GM12878 (cell line): Measurements from ENCODE around the gene ZNF672. TPM values are rescaled to one million over a fixed set of nuclear protein-coding genes. Genes with fewer than 3 reads are reported as not detected.
A peak's percentile ranks its signal among the peaks of the same experiment; 100 is the strongest.

Experiments
- ATAC-seq: fragments of 200-7000 bp; cut with Tn5 transposase; 3 replicates; pipeline ENCODE4 v1.9.1; 2020; ENCODE audit warnings: mild to moderate bottlenecking, moderate library complexity
- BruUV-seq: library from RNA; stranded (reverse); fragments of 400-500 nt; replicated peaks from 2 replicates; lab custom pipeline; 2021; lab: Mats Ljungman, UMichigan
- CTCF ChIA-PET: fragments of 300-600 bp; sonication (Branson Sonifier 250); formaldehyde crosslinking; extraction: SDS; loops from one replicate; lab custom pipeline; 2021; ENCODE audit warnings: inconsistent platforms; lab: Yijun Ruan, JAX
- POLR2A ChIA-PET: fragments of 350-600 bp; formaldehyde crosslinking; extraction: SDS; loops from one replicate; lab custom pipeline; 2021; ENCODE audit warnings: inconsistent platforms; lab: Charles Lee
- RAD21 ChIA-PET: fragments of 300-600 bp; sonication (Branson Sonifier 250); formaldehyde crosslinking; loops from one replicate; lab custom pipeline; 2023; ENCODE audit warnings: antibody characterized with exemption; ENCODE audit not compliant: unreplicated experiment; lab: Charles Lee
- SMC1A ChIA-PET: fragments of 300-600 bp; sonication (Branson Sonifier 250); formaldehyde crosslinking; loops from one replicate; lab custom pipeline; 2023; ENCODE audit not compliant: unreplicated experiment, uncharacterized antibody; lab: Charles Lee
- DNase-seq: peaks from one replicate; pipeline ENCODE4 v3.0.0-alpha.2; 2011; ENCODE audit warnings: low read depth, low spot score
- FAIRE-seq: peaks from 3 replicates; lab custom pipeline; 2011; peaks lifted over from hg19 to GRCh38; lab: Jason Lieb, UNC
- H2AFZ ChIP-seq: 2 replicates; pipeline ENCODE4 v1.6.0; 2011; ENCODE audit warnings: low read depth, low read length, control low read depth; ENCODE audit not compliant: control insufficient read depth
- H3K27ac ChIP-seq: 2 replicates; pipeline ENCODE4 v1.5.1; 2011; ENCODE audit warnings: control low read depth; ENCODE audit not compliant: control insufficient read depth, insufficient read depth
- H3K27me3 ChIP-seq, 2 experiments: replicated peaks in 1 of 2; 2 replicates each; pipeline versions ENCODE4 v1.6.0 to v1.6.1; 2011; ENCODE audit warnings: low read length in 1 of 2; ENCODE audit not compliant: control insufficient read depth in 2 of 2, insufficient read depth in 2 of 2
- H3K36me3 ChIP-seq, 2 experiments: 2 replicates each; pipeline ENCODE4 v1.5.1; 2011; ENCODE audit warnings: low read length in 1 of 2; ENCODE audit not compliant: control insufficient read depth in 2 of 2, insufficient read depth in 2 of 2
- H3K4me1 ChIP-seq: 2 replicates; pipeline ENCODE4 v1.6.1; 2011; ENCODE audit warnings: mild to moderate bottlenecking, low read length, moderate library complexity, mixed read lengths; ENCODE audit not compliant: control insufficient read depth, insufficient read depth
- H3K4me2 ChIP-seq: 2 replicates; pipeline ENCODE4 v1.6.0; 2011; ENCODE audit warnings: control low read depth; ENCODE audit not compliant: control insufficient read depth, insufficient read depth
- H3K4me3 ChIP-seq: fragments of 200-600 bp; sonication (generic); 2 replicates; pipeline ENCODE4 v1.5.1; 2016
- H3K79me2 ChIP-seq: 2 replicates; pipeline ENCODE4 v1.6.0; 2011; ENCODE audit warnings: low read length; ENCODE audit not compliant: control insufficient read depth, insufficient read depth
- H3K9ac ChIP-seq: 2 replicates; pipeline ENCODE4 v1.8.0; 2011; ENCODE audit warnings: low read length, control low read depth, mixed read lengths; ENCODE audit not compliant: control insufficient read depth, insufficient read depth
- H3K9me3 ChIP-seq: replicated peaks from 3 replicates; pipeline ENCODE4 v1.5.1; 2011; ENCODE audit warnings: mild to moderate bottlenecking, low read length; ENCODE audit not compliant: control insufficient read depth, insufficient read depth
- H4K20me1 ChIP-seq: 2 replicates; pipeline ENCODE4 v1.6.0; 2011; ENCODE audit not compliant: control insufficient read depth, insufficient read depth
- CEBPB ChIP-seq, 2 experiments: fragments of 150-350 bp in 1 of 2; IDR thresholded peaks; 2 replicates each; pipeline ENCODE4 v1.6.1; 2012 to 2014; ENCODE audit warnings: low read depth in 2 of 2, low read length in 2 of 2, borderline replicate concordance in 1 of 2, inconsistent platforms in 1 of 2
- CHD1 ChIP-seq: IDR thresholded peaks from 2 replicates; pipeline ENCODE4 v1.6.1; 2012; ENCODE audit warnings: low read depth, low read length, improper control_type of control experiment
- CREM ChIP-seq: IDR thresholded peaks from 2 replicates; pipeline ENCODE4 v1.6.1; 2014; ENCODE audit warnings: antibody characterized with exemption, low read depth
- EED ChIP-seq: sonication (generic); IDR thresholded peaks from 2 replicates; pipeline ENCODE4 v1.6.1; 2016; ENCODE audit warnings: antibody characterized with exemption, low read depth
- ETV6 ChIP-seq, 2 experiments: fragments of 450-650 bp in 1 of 2; IDR thresholded peaks in 1 of 2; conservative IDR thresholded peaks in 1 of 2; 2 replicates each; pipeline ENCODE4 v1.6.1; 2014; ENCODE audit warnings: antibody characterized with exemption in 1 of 2, borderline replicate concordance in 1 of 2, low read depth in 1 of 2, mild to moderate bottlenecking in 1 of 2, moderate library complexity in 1 of 2
- EZH2 ChIP-seq: IDR thresholded peaks from 2 replicates; pipeline ENCODE4 v1.6.1; 2012; ENCODE audit warnings: low read depth, mild to moderate bottlenecking, control low read depth, inconsistent platforms, low read length, borderline replicate concordance; ENCODE audit not compliant: control insufficient read depth
- FOXK2 ChIP-seq: fragments of 450-650 bp; IDR thresholded peaks from 2 replicates; pipeline ENCODE4 v1.6.1; 2017; ENCODE audit warnings: mild to moderate bottlenecking, moderate library complexity
- GATAD2B ChIP-seq: fragments of 450-650 bp; conservative IDR thresholded peaks from 2 replicates; pipeline ENCODE4 v1.6.1; 2017; ENCODE audit warnings: low read depth, mild to moderate bottlenecking, moderate library complexity
- IRF3 ChIP-seq: fragments of 450-650 bp; IDR thresholded peaks from 2 replicates; pipeline ENCODE4 v1.6.1; 2014; ENCODE audit warnings: mild to moderate bottlenecking
- MTA3 ChIP-seq: IDR thresholded peaks from 2 replicates; pipeline ENCODE4 v1.6.1; 2012; ENCODE audit warnings: low read length, inconsistent platforms, borderline replicate concordance
- POLR2AphosphoS2 ChIP-seq: IDR thresholded peaks from 2 replicates; pipeline ENCODE4 v1.6.1; 2011; ENCODE audit warnings: low read depth, mild to moderate bottlenecking, low read length, improper control_type of control experiment, moderate library complexity
- RB1 ChIP-seq: fragments of 450-650 bp; formaldehyde crosslinking; IDR thresholded peaks from 2 replicates; pipeline ENCODE4 v1.6.1; 2017; ENCODE audit warnings: mild to moderate bottlenecking, borderline replicate concordance
- RUNX3 ChIP-seq: IDR thresholded peaks from 2 replicates; pipeline ENCODE4 v1.6.1; 2012; ENCODE audit warnings: low read length, inconsistent platforms
- SPI1 ChIP-seq: IDR thresholded peaks from 2 replicates; pipeline ENCODE4 v1.6.1; 2011; ENCODE audit warnings: low read depth, mild to moderate bottlenecking, low read length, moderate library complexity, borderline replicate concordance; ENCODE audit not compliant: insufficient read depth
- SUZ12 ChIP-seq: fragments of 200-600 bp; sonication (generic); IDR thresholded peaks from one replicate; pipeline ENCODE4 v1.6.1; 2018; ENCODE audit warnings: antibody characterized with exemption, mild to moderate bottlenecking; ENCODE audit not compliant: unreplicated experiment
- WRNIP1 ChIP-seq: IDR thresholded peaks from 2 replicates; pipeline ENCODE4 v1.6.1; 2011; ENCODE audit warnings: low read depth, low read length, improper control_type of control experiment, borderline replicate concordance
- ZNF217 ChIP-seq: fragments of 450-650 bp; IDR thresholded peaks from 2 replicates; pipeline ENCODE4 v1.6.1; 2017; ENCODE audit warnings: antibody characterized with exemption, mild to moderate bottlenecking
- ZZZ3 ChIP-seq: IDR thresholded peaks from 2 replicates; pipeline ENCODE4 v1.6.1; 2011; ENCODE audit warnings: low read depth; ENCODE audit not compliant: control insufficient read depth, insufficient read length
- WGBS: methylation state at CpG from one replicate; pipeline ENCODE4 v1.1.6; 2016; ENCODE audit warnings: low lambda C conversion rate; ENCODE audit not compliant: insufficient replicate concordance, insufficient coverage; ENCODE audit errors: missing lambda C conversion rate; 5-methylcytosine and 5-hydroxymethylcytosine counted together
- in situ Hi-C: fragments of 300-500 bp; cut with MboI; formaldehyde crosslinking; loops from 9 replicates; pipeline ENCODE4 v1.14.3; 2018; ENCODE audit warnings: mixed read lengths
- intact Hi-C: fragments of 100-400 bp; cut with micrococcal nuclease; formaldehyde crosslinking; loops from one replicate; pipeline ENCODE4 v1.14.2; 2022; ENCODE audit not compliant: unreplicated experiment
- polyA plus RNA-seq, 11 experiments: library from polyadenylated mRNA; depleted of rRNA in 4 of 11; unstranded in 6 of 11; stranded (reverse) in 5 of 11; fragments of >200 nt; fragmentation: Nextera tagmentation in 4 of 11; fragmentation: Illumina TruSeq in 1 of 11; extraction: Ambion mirVana in 4 of 11; extraction: Trizol in 1 of 11; gene quantifications; 1 replicate in 1 of 11; 2 replicates in 10 of 11; pipeline versions ENCODE4 v1.2.1 to v1.2.3, GENCODE V29; 2011 to 2016; ENCODE audit warnings: inconsistent platforms in 2 of 11, missing spikeins in 2 of 11, low read depth in 1 of 11
- total RNA-seq, 4 experiments: library from RNA; depleted of rRNA in 3 of 4; stranded (reverse); fragments of >200 nt in 3 of 4; fragmentation: Illumina TruSeq in 1 of 4; extraction: Trizol in 1 of 4; gene quantifications; 2 replicates each; pipeline versions ENCODE4 v1.2.1 to v1.2.3, GENCODE V29; 2013 to 2021
- TF ChIP-seq, protein P1 (sequence below): fragments of 450-650 bp; IDR thresholded peaks from 2 replicates; pipeline ENCODE4 v1.6.1; 2016; ENCODE audit warnings: mild to moderate bottlenecking
- TF ChIP-seq, protein P2 (sequence below): fragments of 450-650 bp; IDR thresholded peaks from 2 replicates; pipeline ENCODE4 v1.6.1; 2016; ENCODE audit warnings: mild to moderate bottlenecking

The ZNF672 gene
- total and polyA plus RNA-seq, 10 of the 15 experiments (the other 5 are each of a cell fraction or from before 2014, with no cell fraction given), result 2.9 to 51.3 (median 39.8) TPM

DNA sequence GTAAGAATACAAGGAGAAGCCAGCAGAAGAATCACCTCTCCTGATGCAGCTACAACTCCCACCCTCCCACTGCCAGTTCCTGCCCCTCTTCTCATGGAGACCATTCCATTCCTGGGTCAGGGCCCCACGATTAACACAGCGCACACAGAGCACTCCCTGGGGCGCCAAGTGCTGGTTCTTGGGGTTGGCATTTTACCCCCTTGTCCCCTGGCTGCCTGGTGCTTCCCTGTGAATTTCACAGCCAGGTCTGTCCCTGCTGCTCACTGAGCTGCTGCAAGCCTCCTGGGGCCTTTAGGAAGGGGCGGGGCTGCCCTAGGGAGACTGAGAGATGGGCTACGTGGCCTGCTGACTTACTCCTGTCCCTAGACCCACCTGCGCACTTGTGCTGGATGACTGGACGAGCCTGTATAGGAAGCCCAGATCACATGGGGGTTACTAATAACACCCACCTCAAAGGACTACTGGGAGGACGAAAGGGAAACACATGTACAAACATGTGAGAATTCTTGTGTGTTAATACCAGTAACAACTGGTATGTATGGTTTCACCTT is 4.8 kb downstream of the ZNF672 start (continued):
- TF ChIP-seq EED (no peak; the same call in 1 of the 2 replicates), CEBPB (IDR thresholded peaks at IDR 0.05; ENCODE audit: borderline replicate concordance in 1 of 2, low read depth in 2 of 2, low read length in 2 of 2) (no peak)
- TF ChIP-seq, protein P1, sequence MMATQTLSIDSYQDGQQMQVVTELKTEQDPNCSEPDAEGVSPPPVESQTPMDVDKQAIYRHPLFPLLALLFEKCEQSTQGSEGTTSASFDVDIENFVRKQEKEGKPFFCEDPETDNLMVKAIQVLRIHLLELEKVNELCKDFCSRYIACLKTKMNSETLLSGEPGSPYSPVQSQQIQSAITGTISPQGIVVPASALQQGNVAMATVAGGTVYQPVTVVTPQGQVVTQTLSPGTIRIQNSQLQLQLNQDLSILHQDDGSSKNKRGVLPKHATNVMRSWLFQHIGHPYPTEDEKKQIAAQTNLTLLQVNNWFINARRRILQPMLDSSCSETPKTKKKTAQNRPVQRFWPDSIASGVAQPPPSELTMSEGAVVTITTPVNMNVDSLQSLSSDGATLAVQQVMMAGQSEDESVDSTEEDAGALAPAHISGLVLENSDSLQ, result no peak

GRCh38 chr1:248843687-248844086 is 5.7 kb downstream of the ZNF672 start:
- intact Hi-C loops (no loop called here), in situ Hi-C loops (no loop called here)
- H3K27me3 ChIP-seq, result no peaks in the 10 kb centered on the region
- ChIA-PET RAD21 (interaction anchor here (0.7 to 3.2 kb wide), 2 partner anchors 15 to 18 kb away, joined by 3 to 25 read pairs; partner anchors contain the start of genes SH3BP5L and ZNF692), POLR2A (interaction anchor here (1.7 to 3.4 kb wide), 2 partner anchors 16 to 17 kb away, joined by 5 to 28 read pairs; partner anchors contain the start of genes SH3BP5L and ZNF692), CTCF (interaction anchor here (1.5 to 4.8 kb wide), 3 partner anchors 13 to 17 kb away, joined by 6 to 52 read pairs (median 9); partner anchors contain the start of genes SH3BP5L and ZNF692), SMC1A (interaction anchor here (0.9 to 2.6 kb wide), 4 partner anchors 15 to 38 kb away, joined by 3 to 9 read pairs (median 4); partner anchors contain the start of gene ZNF692)
- H3K4me1 ChIP-seq, result peaks cover 10% of the 10 kb centered on the region
- TF ChIP-seq ZNF217 (no peak), MTA3 (no peak), POLR2AphosphoS2 (no peak), SPI1 (no peak), SUZ12 (no peak), ZZZ3 (no peak), CHD1 (no peak), FOXK2 (no peak), IRF3 (no peak), RB1 (no peak), GATAD2B (no peak), WRNIP1 (no peak), RUNX3 (no peak), CREM (no peak), EZH2 (no peak), ETV6 (conservative IDR thresholded peaks at IDR 0.05 in 1 of 2, IDR thresholded peaks at IDR 0.05 in 1 of 2; ENCODE audit: borderline replicate concordance in 1 of 2, low read depth in 1 of 2) (no peak)
- TF ChIP-seq, protein P2, sequence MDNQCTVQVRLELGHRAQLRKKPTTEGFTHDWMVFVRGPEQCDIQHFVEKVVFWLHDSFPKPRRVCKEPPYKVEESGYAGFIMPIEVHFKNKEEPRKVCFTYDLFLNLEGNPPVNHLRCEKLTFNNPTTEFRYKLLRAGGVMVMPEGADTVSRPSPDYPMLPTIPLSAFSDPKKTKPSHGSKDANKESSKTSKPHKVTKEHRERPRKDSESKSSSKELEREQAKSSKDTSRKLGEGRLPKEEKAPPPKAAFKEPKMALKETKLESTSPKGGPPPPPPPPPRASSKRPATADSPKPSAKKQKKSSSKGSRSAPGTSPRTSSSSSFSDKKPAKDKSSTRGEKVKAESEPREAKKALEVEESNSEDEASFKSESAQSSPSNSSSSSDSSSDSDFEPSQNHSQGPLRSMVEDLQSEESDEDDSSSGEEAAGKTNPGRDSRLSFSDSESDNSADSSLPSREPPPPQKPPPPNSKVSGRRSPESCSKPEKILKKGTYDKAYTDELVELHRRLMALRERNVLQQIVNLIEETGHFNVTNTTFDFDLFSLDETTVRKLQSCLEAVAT, result no peak
- BruUV-seq, result no TSS peak
- H3K9me3 ChIP-seq, result no peaks in the 10 kb centered on the region
- no peaks in the 10 kb centered on the region for H4K20me1 ChIP-seq
- no peak overlapping the region for H2AFZ ChIP-seq
- peaks cover 42% of the 10 kb centered on the region for H3K79me2 ChIP-seq
- H3K4me2 ChIP-seq, result no peak overlapping the region
- peaks cover 19 to 23% of the 10 kb centered on the region in 2 experiments for H3K36me3 ChIP-seq
- ATAC-seq (no peak), DNase-seq (no peak), FAIRE-seq (no peak)
- 0 out of 2 replicates have a peak overlapping the region, but pooled peaks have one; percentile 6 for H3K27ac ChIP-seq
- H3K9ac ChIP-seq, result no peak overlapping the region
- H3K4me3 ChIP-seq, result no peak overlapping the region
- WGBS, result 58% methylated on average over 3 of the region's 3 CpGs
